Measurements from ENCODE around the gene FGD3. TPM values are rescaled to one million over a fixed set of nuclear protein-coding genes. Genes with fewer than 3 reads are reported as not detected.
A peak's percentile ranks its signal among the peaks of the same experiment; 100 is the strongest.

FGD3 gene
- total and polyA plus RNA-seq, 10 donors, result 30.7 to 99.1 (median 68.7) TPM

DNA sequence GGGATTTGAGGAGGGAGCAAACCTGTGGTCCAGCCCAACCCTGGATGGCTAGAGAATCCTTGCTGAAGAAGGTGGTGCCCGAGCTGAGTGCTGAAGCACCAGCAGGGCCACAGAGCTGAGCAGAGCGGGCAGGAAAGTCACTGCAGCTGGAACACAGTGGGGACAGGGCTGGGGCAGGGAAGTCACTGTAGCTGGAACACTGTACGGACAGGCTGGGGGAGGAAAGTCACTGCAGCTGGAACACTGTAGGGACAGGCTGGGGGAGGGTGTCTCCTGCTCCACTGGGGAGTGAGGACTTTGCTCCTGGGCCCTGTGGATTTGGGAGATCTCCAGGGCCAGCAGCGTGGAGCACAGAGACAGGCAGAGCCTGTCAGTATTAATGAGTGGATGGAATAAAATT is 102.2 kb downstream of the FGD3 start:
- WGBS, 5 donors, result 85 to 93% (median 90%) methylated on average over 4 of the region's 4 CpGs
- H3K4me3 ChIP-seq, result no peak overlapping the region
- no peaks in the 10 kb centered on the region for H3K27me3 ChIP-seq (replicated peaks in 1 of 7)
- no peaks in the 10 kb centered on the region for H3K36me3 ChIP-seq
- TF ChIP-seq, protein P1, sequence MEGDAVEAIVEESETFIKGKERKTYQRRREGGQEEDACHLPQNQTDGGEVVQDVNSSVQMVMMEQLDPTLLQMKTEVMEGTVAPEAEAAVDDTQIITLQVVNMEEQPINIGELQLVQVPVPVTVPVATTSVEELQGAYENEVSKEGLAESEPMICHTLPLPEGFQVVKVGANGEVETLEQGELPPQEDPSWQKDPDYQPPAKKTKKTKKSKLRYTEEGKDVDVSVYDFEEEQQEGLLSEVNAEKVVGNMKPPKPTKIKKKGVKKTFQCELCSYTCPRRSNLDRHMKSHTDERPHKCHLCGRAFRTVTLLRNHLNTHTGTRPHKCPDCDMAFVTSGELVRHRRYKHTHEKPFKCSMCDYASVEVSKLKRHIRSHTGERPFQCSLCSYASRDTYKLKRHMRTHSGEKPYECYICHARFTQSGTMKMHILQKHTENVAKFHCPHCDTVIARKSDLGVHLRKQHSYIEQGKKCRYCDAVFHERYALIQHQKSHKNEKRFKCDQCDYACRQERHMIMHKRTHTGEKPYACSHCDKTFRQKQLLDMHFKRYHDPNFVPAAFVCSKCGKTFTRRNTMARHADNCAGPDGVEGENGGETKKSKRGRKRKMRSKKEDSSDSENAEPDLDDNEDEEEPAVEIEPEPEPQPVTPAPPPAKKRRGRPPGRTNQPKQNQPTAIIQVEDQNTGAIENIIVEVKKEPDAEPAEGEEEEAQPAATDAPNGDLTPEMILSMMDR (IDR thresholded peaks at IDR 0.05 in 8 of 11, conservative IDR thresholded peaks at IDR 0.05 in 3 of 11), result no peak
- TF ChIP-seq POLR2AphosphoS5 (IDR thresholded peaks at IDR 0.05) (no peak), POLR2A (IDR thresholded peaks at IDR 0.05) (no peak)
- intact Hi-C loops (cut with DNase I; ENCODE audit: low total_unique reads), result no loop called here
- DNase-seq, result no peak
- peaks cover 0 to 73% (median 29%) of the 10 kb centered on the region in 6 donors for H3K4me1 ChIP-seq
- no peak overlapping the region for H3K27ac ChIP-seq
- H3K9me3 ChIP-seq, result no peaks in the 10 kb centered on the region

- intact Hi-C loops (cut with DNase I; ENCODE audit: low total_unique reads), result loop anchor here (10.0 kb wide), 1 partner anchor 45 kb away; no protein-coding TSS in a partner anchor
- peak; percentile 14 for DNase-seq
- Histone ChIP-seq H3K36me3 (no peaks in the 10 kb centered on the region), H3K4me3 (no peak overlapping the region), H3K4me1 (peaks cover 4 to 73% (median 32%) of the 10 kb centered on the region in 6 donors), H3K27ac (peak overlapping the region in 1 of 8 donors; percentile 74), H3K27me3 (replicated peaks in 1 of 7) (no peaks in the 10 kb centered on the region), H3K9me3 (no peaks in the 10 kb centered on the region)
- WGBS, 5 donors, result 78 to 93% (median 90%) methylated on average over 4 of the region's 4 CpGs
- TF ChIP-seq POLR2AphosphoS5 (IDR thresholded peaks at IDR 0.05) (no peak), POLR2A (IDR thresholded peaks at IDR 0.05) (no peak)
- TF ChIP-seq, protein P1 (IDR thresholded peaks at IDR 0.05 in 8 of 11, conservative IDR thresholded peaks at IDR 0.05 in 3 of 11), result no peak
Observed at GRCh38 chr9:93050231-93050630, 102.9 kb downstream of the FGD3 start.

DNA sequence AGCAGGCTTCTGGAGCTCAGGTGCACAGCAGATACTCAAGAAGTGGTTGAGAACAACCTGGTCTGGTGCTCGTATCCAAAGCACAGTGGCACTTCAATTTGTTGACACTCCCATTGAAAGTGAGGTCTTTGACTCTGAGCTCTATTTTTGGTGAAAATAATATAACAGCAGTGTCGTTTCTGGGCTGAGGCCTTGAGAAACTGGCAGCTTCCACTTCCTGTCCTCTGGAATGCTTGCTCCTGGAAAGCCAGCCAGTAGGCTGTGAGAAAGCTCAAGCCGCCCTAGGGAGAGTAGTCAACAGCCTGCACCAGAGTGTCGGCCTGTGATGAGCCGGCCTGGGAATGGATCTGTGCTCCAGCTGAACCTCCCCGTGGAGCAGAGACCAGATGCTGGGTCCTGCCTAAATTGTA is 104.4 kb downstream of the FGD3 start:
- whole genome bisulfite sequencing, 5 donors, result 40 to 72% (median 60%) methylated on average over 6 of the region's 6 CpGs
- Histone ChIP-seq H3K27me3 (replicated peaks in 1 of 7) (no peaks in the 10 kb centered on the region), H3K36me3 (no peaks in the 10 kb centered on the region), H3K4me3 (no peak overlapping the region), H3K9me3 (no peaks in the 10 kb centered on the region), H3K4me1 (peaks cover 4 to 70% (median 32%) of the 10 kb centered on the region in 6 donors), H3K27ac (peak overlapping the region in 7 of 8 donors; percentile 53 to 77 (median 66))
- intact Hi-C loops (cut with DNase I; ENCODE audit: low total_unique reads), result loop anchor here (10.0 kb wide), 1 partner anchor 47 kb away; no protein-coding TSS in a partner anchor
- no peak for DNase-seq
- TF ChIP-seq, protein P1 (IDR thresholded peaks at IDR 0.05 in 8 of 11, conservative IDR thresholded peaks at IDR 0.05 in 3 of 11), result no peak
- TF ChIP-seq POLR2A (IDR thresholded peaks at IDR 0.05), result no peak
- TF ChIP-seq POLR2AphosphoS5 (IDR thresholded peaks at IDR 0.05), result peak in 2 of 3 donors; percentile 55 to 66

DNA sequence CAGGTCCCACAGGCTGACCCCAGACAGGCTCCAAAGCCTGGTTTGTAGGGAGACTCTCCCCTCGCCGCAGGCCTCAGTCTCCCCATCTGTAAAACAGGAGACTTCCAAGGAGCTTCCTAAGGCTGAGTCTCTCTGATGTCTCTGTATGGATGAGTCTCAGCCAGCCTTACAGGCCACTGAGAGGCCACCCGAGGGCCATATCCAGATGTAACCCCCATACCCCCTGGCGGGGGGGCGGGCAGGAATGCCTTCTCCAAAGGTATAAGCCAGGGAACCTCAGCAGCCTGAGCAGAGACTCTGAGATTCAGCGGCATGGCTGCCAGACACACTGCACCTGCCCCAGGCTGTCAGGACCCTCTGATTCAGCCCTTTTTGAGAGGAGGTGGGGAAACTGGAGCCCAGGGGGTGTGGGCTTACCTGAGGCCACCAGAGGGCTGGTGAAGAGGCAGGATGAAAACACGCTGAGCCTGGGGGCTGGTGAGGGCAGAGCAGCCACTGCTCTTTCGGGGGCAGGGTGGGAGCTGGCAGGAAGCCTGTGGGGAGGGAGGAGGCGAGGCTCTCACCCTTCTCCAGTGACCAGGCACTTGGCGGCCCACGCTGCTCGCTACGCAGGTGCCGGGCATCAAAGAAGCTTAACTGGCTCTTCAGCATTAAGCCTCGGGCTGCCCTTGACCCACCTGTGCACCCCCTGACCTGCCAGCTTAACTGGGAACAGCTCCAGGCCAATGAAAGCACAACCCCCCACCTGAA is 105.6 kb downstream of the FGD3 start:
- TF ChIP-seq, protein P1 (IDR thresholded peaks at IDR 0.05 in 8 of 11, conservative IDR thresholded peaks at IDR 0.05 in 3 of 11), result no peak
- TF ChIP-seq POLR2AphosphoS5 (IDR thresholded peaks at IDR 0.05) (no peak), POLR2A (IDR thresholded peaks at IDR 0.05) (no peak)
- H3K9me3 ChIP-seq, result no peaks in the 10 kb centered on the region
- 70 to 83% (median 77%) methylated on average over 12 to 15 of the region's 15 CpGs for WGBS, 5 donors
- H3K36me3 ChIP-seq, result no peaks in the 10 kb centered on the region
- H3K4me1 ChIP-seq, result peaks cover 4 to 79% (median 35%) of the 10 kb centered on the region in 6 donors
- H3K4me3 ChIP-seq, result no peak overlapping the region
- intact Hi-C loops (cut with DNase I; ENCODE audit: low total_unique reads), result loop anchor here (10.0 kb wide), 1 partner anchor 48 kb away; no protein-coding TSS in a partner anchor
- H3K27me3 ChIP-seq (replicated peaks in 1 of 7), result no peaks in the 10 kb centered on the region
- peak overlapping the region in 4 of 8 donors; percentile 61 to 74 (median 68) for H3K27ac ChIP-seq
- DNase-seq, result no peak

Data from spleen (tissue), 11 donors.